Measurements from ENCODE around the gene AEN.
"Not testable (repeated sequence)": the region's sequence is repeated elsewhere in the genome, so short reads cannot be mapped to it uniquely, and the experiment has no call there.

AEN gene

DNA sequence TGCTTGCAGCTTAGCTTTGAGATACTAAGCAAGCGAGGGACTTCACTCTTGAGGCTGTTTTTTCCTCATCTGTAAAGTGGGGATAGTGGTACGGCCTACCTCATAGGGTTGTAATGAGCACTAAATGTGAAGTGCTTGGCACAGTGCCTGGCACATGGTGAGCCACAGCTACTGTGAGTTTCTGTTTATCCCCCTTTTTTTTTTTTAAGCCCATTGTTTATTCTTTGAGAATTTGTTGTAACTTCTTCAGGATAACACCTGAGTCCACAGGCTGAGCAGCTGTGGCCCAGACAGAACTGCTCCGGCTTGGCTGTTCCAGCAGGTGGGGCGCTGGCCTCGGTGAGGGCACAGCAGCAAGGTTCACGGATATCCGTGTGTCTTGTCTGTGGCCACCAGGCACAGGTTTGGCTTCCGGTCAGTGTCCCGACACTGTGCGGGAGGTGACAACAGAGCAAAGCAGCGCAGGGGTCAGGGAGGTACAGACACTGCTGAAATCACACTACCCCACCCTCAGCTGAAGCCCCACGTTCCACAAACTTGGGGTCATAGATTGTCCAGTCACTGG lies 10.4 kb downstream of the AEN start:
- DNase-seq = no peak

DNA sequence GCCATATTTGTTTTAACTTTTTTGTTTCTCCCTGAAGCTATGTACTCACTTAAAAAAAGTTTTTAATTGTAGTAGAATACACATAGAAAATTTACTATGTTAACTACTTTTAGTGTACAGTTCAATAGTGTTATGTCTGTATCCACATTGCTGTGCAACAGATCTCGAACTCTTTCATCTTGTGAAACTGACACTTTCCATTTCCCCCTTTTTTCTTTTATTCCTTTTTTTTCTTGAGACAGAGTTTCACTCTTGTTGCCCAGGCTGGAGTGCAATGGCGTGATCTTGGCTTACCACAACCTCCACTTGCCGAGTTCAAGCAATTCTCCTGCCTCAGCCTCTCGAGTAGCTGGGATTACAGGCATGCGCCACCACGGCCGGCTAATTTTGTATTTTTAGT lies 11.7 kb downstream of the AEN start:
- not testable (repeated sequence) for DNase-seq

DNA sequence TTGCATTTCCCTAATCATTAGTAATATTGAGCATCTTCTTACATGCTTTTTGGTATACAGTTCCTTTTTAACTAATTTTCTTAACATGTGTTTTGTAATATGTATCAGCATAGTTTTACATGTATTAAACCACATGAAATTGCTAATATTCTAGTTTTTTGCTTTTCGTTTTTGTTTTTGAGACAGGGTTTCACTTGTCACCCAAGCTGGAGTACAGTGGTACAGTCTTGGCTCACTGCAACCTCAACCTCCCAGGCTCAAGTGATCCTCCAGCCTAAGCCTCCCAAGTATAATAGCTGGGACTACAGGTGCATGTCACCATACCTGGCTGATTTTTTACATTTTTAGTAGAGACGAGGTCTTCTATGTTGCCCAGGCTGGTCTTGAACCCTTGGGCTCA lies 13.3 kb downstream of the AEN start:
- no peak for DNase-seq

DNA sequence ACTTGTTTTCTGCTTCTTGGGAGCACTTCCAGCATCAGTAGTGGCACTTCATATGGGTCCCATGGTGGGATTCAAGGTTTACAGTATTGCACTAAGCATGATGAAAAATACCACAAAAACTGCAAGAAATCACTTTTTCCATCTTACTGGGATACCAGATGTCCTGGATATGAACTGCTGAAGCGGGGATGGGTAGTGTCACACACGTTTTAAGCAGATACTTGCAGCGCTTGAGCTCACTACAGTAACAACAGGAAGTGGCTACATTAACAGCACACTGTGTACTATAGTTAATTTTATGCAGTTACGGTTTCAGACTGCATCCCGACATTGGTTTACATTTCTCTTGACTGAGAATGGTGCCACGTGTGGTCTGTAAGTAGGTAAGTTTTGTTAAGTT lies 14.2 kb downstream of the AEN start:
- no peak for DNase-seq

DNA sequence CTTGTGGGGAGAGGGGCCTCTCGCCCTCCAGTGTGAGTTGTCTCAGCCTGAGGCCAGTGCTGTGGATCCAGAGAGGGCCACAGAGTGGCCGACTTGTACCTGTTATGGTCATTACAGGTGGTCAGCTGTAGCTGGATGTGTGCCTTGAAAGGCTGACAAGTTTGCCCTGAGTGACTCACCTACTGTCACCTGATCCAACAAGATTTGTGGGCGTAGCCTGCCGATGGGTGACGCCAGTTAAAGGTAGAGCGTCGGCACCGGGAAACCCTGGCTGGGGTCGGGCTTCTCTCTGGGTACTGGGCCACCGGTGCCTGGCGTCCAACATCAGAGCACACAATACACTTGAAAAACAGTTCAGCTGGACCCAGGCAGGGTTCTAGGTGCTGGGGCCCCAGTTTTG lies 14.9 kb downstream of the AEN start:
- no peak for DNase-seq

DNA sequence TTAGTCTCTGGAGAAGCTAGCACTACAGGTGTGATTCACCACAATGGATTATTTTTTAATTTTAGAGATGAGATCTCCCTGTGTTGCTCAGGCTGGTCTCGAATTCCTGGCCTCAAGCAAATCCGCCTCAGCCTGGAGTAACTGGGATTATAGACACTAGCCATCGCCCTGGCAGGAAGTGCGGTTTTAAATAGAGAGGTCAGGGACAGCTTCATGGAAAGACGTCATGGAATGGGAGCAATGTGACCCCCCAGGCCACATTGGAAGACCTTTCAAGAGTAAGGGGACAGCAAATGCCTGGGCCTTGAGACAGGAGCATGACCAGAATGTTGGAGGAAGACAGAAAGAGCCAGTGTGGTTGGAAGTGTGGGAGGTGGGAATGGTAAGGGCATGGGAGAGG lies 15.5 kb downstream of the AEN start:
- no peak for DNase-seq

DNA sequence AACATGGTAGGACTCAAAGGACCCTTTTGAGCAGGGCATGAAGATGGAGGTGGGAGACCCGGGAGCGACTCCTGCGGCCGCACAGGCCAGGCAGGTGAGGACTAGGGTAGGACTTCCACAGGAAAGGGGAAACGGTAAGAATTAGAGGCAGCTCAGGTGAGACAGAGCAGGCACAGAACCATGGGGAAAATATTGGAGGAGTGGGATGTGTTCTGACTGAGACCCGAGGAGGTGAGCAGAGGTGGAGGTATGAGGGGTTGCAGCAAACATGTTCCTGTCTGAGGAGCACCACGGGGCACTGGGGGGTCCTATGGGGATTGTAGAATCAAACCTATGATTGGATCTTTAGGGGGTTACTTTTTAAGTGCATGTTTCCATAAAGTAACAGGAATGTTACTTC lies 16.3 kb downstream of the AEN start:
- DNase-seq = no peak

DNA sequence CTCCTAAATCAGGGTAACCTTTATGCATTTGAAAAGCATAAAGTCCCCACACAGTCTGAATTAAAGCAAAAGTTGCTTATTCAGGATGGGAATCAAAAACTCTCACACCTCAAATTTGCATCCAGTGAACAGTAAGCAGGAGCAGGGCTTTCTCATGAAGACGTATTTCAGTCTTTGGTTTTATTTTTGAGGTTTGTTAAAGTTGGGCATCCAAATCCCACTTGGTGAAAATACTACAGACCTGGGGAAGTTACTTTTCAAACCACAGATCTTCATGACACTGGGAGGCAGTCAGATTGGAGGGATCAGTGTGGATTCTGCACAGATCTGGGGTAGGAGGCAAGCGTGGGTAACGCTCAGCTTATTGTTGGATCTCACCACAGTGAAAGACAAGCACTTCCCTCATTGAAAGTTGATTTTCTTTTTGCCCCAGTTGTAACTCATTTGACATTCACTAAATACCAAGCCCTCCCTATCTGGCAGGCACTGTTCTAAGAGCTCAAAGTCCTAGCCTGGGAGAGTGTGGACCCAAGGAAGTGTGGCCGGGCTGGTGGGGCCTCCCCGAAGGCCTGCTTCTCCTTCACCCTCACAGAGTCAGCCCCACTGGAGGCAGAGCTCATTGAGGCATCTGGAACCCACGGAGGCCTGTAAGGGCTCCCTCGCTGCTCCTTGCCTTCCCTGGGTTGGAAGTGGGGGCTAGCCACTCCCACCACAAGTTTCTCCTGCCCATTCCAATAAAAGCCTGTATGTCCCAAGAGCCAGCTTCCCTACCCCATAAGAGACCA lies 16.9 kb downstream of the AEN start:
- DNase-seq = no peak

DNA sequence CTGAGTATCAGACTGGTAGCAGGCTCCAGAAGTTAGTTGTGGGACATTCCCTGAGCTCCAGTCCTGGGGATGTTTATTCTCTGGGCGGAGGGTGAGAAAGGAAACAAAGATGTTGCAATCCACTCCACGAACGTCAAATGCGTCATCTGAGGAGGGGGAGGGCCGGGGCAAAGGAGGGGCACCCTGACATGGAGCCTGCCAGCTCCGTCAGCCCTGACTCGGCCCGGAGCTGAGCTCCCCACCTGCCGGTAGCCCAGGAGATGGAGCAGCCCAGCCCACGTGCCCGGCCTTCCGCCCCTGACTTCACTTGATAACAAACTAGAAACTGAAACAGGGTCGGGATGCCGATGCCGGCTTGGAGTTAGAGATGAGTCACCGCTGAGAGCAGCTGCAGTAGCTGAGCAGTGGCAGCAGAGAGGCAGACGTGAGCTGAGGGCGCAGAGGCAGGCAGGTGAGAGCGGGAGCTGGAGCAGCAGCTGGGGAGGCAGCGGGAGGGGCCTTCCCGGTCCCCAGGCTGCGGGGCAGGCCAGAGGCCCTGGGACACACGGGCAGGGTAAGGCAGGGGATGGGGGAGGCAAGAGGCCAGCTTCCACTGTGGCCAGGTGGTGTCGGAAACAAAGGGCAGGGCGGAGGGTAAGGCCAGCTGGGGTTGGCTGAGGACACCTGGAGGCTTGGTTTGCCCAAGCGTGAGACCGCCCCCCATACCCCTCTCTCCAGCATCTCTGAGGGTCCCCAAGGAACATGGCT lies 17.7 kb downstream of the AEN start, which contains the start of gene ISG20:
ISG20 (plus strand) TSS at position 391 of the 747 bp plus-strand sequence; CDS start at position 742, 351 bp downstream.
- DNase-seq = peak in 1 of 2 experiments; percentile 3

DNA sequence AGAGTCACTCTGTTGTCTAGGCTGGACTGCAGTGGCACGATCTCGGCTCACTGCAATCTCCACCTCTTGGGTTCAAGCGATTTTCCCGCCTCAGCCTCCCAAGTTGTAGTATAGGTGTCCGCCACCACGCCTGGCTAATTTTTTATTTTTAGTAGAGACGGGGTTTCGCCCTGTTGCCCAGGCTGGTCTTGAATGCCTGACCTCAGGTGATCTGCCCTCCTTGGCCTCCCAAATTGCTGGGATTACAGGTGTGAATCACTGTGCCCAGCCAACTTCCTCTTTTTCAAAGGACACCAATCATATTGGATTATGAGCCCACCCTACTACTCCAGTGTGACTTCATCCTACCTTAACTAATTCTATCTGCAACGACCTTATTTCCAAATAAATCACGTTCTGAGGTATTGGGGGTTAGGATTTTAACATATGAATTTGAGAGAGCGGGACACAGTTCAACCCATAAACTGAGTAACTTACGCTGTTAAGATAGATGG lies 20.9 kb downstream of the AEN start:
- no peak for DNase-seq

DNA sequence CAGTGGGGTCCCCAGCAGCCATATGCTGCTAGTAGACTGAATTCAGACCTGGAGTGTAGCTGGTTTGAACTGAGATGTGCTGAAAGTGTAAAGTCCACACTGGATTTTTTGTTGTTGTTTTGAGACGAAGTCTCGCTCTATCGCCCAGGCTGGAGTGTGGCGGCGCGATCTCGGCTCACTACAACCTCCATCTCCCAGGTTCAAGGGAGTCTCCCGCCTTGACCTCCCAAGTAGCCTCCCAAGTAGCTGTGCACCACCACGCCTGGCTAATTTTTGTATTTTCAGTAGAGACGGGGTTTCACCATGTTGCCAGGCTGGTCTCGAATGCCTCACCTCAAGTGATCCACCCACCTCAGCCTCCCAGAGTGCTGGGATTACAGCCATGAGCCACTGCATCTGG lies 21.4 kb downstream of the AEN start:
- not testable (repeated sequence) for DNase-seq

DNA sequence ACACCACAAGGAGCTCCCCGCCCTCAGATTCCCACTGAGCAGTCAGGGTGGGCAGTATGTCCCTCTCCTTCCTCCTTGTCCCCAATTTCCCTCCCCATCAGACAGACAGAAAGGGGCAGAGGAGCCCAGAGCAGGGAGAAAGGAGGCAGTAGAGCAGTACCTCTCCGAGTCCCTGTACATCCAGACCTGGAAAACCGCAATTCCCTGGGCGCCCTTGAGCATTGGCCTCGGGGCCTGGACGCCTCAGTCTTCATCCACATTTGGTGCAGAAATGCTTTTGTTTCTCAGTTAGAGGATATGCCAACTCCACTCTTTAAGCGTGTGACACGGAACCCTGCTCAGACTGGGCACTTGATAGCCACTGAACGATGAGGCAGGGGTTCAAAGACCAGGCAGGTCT lies 23.6 kb downstream of the AEN start:
- DNase-seq = no peak

DNA sequence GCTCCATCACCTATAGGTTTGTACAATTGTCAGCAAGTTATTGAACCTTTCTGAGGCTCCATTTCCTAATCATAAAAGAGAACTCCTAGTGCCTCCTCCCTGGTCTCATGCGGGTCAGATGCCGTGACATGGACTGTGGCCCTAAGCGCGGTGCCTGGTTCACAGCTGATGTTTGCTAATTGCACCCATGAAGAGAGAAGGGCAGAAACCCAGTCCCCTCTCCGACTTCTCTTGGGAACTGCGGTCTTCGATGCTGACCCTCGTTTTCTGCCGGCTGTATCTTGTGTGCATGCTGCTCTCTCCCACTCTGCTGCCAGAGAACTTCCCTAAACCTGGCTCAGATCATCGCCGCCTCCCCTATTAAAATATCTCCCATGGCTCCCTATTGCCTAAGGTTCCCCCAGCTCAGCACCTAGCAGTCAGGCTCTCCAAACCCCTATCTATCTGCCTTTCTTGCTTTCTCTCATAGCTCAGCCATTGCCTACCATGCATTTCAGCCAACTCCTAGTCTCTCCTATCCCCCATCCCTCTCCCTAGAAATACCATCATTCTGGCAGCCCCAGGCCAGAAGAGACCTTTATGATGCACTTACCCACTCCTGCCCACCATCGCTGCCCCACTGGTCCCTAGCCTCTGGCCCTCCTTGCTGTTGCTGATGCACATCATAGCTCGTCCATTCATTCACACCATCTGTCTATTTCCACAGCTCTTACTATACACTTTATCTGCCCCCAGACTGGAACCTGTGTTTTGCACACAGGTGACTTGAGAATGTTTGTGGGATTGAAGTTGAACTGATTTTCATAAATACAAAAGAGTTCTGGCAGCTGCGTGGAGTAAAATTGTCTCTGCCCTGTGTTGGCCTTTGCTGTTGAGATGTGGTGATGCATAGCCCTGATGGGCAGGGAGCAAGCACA lies 24.3 kb downstream of the AEN start:
- DNase-seq = no peak

DNA sequence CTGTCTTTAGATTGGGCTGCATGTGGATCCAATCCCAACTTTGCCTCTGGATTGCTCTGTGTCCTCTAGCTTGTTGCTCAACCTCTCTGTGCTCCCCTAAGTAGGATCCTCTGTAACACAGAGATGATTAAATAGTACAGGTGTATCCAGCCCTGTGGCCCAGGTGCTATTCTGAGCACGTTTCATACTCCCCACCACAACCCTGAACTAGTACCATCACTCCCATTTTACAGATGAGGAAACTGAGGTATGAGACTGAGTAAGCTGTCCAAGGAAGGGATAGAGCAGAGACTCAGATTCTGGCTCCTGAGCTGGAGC lies 24.9 kb downstream of the AEN start:
- no peak for DNase-seq

DNA sequence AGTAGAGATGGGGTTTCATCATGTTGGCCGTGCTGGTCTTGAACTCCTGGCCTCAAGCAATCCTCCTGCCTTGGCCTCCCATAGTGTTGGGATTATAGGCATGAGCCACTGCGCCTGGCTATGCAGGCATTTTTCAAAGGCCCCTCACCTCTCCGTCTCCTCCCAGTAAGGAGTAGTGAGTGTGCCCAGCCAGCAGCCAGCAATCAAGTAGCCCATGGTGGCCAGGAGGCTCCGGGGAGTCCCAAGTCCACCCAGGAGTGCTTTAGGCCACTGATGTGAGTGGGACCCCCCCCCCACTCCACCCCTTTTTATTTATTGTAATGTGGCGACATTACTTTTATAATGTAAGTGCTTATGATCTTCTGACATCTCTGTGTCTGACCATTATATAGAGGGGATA lies 25.8 kb downstream of the AEN start:
- DNase-seq = no peak

DNA sequence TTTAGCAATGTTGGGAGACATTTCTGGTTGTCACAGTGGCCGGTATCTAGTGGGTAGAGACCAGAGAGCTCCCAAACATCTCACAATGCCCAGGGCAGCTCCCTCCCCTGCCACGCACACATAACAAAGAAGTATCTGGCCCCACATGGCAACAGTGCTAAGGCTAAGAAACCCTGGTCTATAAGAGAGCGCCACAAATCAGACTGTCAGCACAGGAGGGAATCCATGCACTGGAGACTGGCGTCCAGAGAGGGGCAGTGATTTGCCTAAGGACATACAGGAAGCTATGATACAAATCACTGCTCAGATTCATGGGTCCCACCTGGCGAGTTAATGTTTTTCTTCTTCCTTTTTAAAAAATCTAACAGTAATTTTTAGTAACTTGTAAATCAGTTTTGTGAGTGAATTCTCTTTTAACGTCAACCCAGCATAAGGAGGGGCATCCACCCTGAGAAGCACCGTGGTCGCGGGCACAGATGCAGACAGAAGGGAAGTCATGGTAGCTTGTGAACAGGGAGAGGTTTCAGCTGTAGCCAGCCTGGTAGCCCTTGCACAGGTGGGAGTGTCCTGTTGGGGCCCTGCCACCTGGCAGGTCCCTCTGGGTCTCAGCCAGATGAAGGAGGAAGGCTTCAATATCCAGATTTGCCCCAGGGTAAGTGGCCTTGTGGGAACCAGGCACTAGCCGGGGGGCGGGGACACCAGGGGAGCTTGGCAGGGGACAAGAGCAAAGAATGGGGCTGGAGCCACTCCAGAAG lies 26.4 kb downstream of the AEN start:
- no peak for DNase-seq

DNA sequence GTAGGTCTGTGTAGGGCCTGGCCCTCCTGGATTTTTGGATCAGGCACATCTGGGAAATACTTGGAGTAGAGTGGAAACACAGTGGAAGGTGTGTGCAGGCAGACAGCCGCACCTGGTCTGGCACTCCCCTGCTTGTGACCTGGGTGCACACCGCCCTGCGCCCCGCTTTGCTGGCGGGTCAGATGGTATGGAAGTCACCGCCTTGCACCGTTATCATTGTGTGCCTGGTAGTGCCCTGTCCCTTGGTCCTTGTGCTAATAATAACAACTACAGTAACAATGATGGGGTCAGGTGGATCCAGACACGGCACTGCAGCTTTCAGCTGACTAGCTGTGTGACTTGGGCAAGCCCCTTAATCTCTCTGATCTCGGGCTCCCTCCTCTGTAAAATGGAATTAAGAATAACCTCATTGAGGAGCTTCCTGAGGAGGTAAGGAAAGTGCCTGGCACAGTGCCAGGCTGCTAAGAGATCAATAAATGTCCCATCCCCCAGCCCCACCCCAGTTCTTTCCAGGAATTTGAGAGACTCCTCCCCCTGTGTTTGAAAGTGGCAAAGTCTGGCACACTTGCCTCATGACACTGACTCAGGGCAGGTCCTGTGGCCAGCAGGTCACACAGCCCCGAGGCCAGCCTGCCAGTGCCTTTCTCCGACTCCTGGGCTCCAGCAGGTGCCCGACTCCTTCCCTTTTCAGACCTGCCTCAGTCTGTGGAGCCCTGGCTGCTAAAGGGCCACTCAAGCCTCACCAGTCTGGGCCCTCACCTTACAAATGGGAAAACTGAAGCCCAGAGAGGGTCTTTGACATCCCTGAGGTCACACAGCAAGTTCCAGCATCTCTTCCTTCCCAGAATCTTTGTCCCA lies 27.4 kb downstream of the AEN start:
- no peak for DNase-seq

DNA sequence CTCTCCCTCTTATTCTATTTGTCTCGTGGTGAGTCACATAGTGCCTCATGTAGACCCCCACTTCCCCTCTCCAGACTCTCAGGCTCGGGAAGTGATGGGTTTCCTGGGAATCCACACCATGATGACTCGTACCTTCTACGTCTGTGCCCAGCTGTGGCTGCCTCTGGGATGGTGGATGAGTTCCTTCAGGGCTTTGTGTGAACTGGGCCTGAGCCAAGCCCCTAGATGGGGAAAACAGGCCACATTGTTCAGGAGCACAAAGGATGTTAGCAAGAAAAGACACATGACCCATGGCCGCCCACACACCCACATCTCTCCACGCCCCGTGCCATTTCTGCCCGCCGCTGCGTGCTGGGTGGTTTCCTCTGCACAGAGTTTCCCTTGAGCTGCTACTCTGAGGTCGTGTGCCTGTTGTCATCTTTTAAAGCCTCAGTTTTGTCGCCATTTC lies 28.2 kb downstream of the AEN start:
- no peak for DNase-seq

DNA sequence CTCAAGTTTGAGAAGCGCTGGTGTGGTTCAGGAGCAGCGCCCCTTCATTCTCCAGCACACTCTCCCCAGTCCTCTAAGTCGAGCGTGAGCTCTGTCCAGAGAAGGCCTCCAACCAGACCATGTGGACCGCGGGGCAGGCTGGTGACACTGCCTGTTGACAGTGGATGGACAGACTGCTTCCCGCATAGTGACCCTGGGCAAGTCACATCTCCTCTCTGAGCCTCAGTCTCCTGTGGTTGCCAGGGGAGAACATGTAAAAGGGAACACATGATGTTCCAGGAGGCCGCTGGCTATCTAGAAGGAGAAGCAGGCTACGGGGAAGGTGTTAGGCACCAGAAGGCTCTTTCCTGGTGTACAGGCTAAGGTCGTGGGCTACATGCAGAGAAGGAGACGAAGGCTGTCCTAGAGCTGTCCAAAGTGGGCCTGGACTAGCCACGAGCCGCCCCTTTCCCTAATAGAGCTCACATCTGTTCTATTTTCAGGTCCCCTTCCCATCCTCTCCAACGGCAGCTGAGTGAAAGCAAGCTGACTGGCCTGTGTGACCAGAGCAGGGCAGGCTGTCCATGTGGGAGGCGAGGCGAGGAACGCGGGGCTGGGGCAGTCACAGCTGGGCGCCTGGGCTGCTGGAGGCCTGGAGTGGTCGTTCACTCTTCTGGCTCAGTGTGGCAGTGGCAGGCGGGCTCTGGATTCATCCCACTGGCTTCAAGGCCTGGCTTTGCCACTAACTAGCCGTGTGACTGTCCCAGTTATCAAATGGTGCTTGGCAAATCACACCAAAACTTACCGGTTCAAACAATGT lies 28.8 kb downstream of the AEN start:
- no peak for DNase-seq

DNA sequence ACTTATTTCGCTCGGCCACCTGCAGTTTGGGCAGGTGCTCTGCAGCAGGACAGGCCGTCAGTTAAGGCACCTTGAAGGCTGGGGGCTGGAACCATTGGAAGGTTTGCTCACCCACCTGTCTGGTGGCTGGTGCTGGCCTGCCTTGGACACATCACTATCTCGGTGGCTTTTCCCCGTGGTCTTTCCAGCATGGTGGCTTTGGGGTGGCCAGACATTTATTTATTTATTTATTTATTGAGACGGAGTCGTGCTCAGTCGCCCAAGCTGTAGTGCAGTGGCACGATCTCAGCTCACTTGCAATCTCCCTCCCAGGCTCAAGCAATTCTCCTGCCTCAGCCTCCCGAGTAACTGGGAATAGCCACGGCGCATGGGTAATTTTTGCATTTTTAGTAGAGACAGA lies 29.4 kb downstream of the AEN start:
- no peak for DNase-seq

Measured in NCI-H1930 (cell line).